GM21515 (cell line): ENCODE results near the gene DDAH1.
"Not testable (repeated sequence)": the region's sequence is repeated elsewhere in the genome, so short reads cannot be mapped to it uniquely, and the experiment has no call there.

Experiments used
- ATAC-seq: cut with Tn5 transposase; IDR thresholded peaks from one replicate; pipeline ENCODE4 v1.9.1; 2021; ENCODE audit not compliant: unreplicated experiment

DDAH1 gene

GRCh38 chr1:85361606-85362296 lies 103.2 kb downstream of the DDAH1 start:
- no peak for ATAC-seq

- ATAC-seq: no peak
Observed at GRCh38 chr1:85360730-85361493, 104.0 kb downstream of the DDAH1 start.

- ATAC-seq: no peak
Observed at GRCh38 chr1:85359874-85360721, 104.9 kb downstream of the DDAH1 start.

- no peak for ATAC-seq
Observed at GRCh38 chr1:85358702-85359438, 106.1 kb downstream of the DDAH1 start.

- ATAC-seq: no peak
Observed at GRCh38 chr1:85357817-85358216, 107.1 kb downstream of the DDAH1 start.

GRCh38 chr1:85356130-85356529 lies 108.8 kb downstream of the DDAH1 start:
- no peak for ATAC-seq

GRCh38 chr1:85352055-85352454 lies 112.9 kb downstream of the DDAH1 start:
- ATAC-seq: no peak

GRCh38 chr1:85351202-85351828 lies 113.6 kb downstream of the DDAH1 start:
- no peak for ATAC-seq

- ATAC-seq: no peak
Observed at GRCh38 chr1:85349224-85349623, 115.7 kb downstream of the DDAH1 start.

GRCh38 chr1:85347908-85348307 lies 117.1 kb downstream of the DDAH1 start:
- ATAC-seq: no peak

GRCh38 chr1:85347275-85347674 lies 117.7 kb downstream of the DDAH1 start:
- ATAC-seq: not testable (repeated sequence)

GRCh38 chr1:85344256-85344694 lies 120.7 kb downstream of the DDAH1 start:
- ATAC-seq: no peak

- no peak for ATAC-seq
Observed at GRCh38 chr1:85343612-85344255, 121.2 kb downstream of the DDAH1 start.

- ATAC-seq: no peak
Observed at GRCh38 chr1:85343213-85343611, 121.7 kb downstream of the DDAH1 start.

- no peak for ATAC-seq
Observed at GRCh38 chr1:85342207-85342606, 122.8 kb downstream of the DDAH1 start.

- no peak for ATAC-seq
Observed at GRCh38 chr1:85340427-85340826, 124.5 kb downstream of the DDAH1 start.

- no peak for ATAC-seq
Observed at GRCh38 chr1:85339656-85340399, 125.1 kb downstream of the DDAH1 start.

- no peak for ATAC-seq
Observed at GRCh38 chr1:85339089-85339488, 125.9 kb downstream of the DDAH1 start.

GRCh38 chr1:85334962-85335361 lies 130.0 kb downstream of the DDAH1 start:
- ATAC-seq: peak; percentile 74
